Esophagus muscularis mucosa (tissue), 3 donors: ENCODE data around the gene LIMK2.

Source experiments
- CTCF ChIP-seq, 3 experiments: fragments of 200-600 bp in 2 of 3; fragments of 450-650 bp in 1 of 3; sonication (generic) in 2 of 3; IDR thresholded peaks; one replicate each; pipeline ENCODE4 v1.5.1; 2017 to 2019; ENCODE audit warnings: antibody characterized with exemption in 3 of 3, mild to moderate bottlenecking in 2 of 3, moderate library complexity in 1 of 3
- POLR2A ChIP-seq: fragments of 450-650 bp; IDR thresholded peaks from one replicate; pipeline ENCODE4 v1.6.1; 2017; ENCODE audit warnings: antibody characterized with exemption, moderate library complexity, mild to moderate bottlenecking, low read depth
- POLR2AphosphoS5 ChIP-seq, 2 donors: sonication (generic); formaldehyde crosslinking; IDR thresholded peaks; one replicate each; pipeline ENCODE4 v1.6.1; 2017; ENCODE audit warnings: antibody characterized with exemption in 2 of 2

- TF ChIP-seq CTCF (IDR thresholded peaks at IDR 0.05), result peak; percentile 70 to 83 (median 75)
- no peak for TF ChIP-seq POLR2A
- TF ChIP-seq POLR2AphosphoS5 (IDR thresholded peaks at IDR 0.05), result no peak
Observed at GRCh38 chr22:31272522-31273446, 60.7 kb downstream of the LIMK2 start.
